GM19043 (cell line): ENCODE results near the gene SLC6A7.

Experiments
- ATAC-seq: cut with Tn5 transposase; IDR thresholded peaks from one replicate; pipeline ENCODE4 v1.9.1; 2021; ENCODE audit warnings: low read depth; ENCODE audit not compliant: unreplicated experiment

SLC6A7 gene

GRCh38 chr5:150172145-150172544, 17.7 kb upstream of the SLC6A7 start:
- no peak for ATAC-seq

GRCh38 chr5:150172556-150172955, 17.3 kb upstream of the SLC6A7 start:
- ATAC-seq, result no peak

- ATAC-seq, result no peak
These were observed 16.7 kb upstream of the SLC6A7 start for GRCh38 chr5:150173161-150173560.

GRCh38 chr5:150174285-150174684, 15.6 kb upstream of the SLC6A7 start:
- no peak for ATAC-seq

GRCh38 chr5:150175076-150175475, 14.8 kb upstream of the SLC6A7 start:
- ATAC-seq, result no peak

GRCh38 chr5:150175536-150175935, 14.3 kb upstream of the SLC6A7 start:
- ATAC-seq, result no peak

- no peak for ATAC-seq
These were observed 13.0 kb upstream of the SLC6A7 start for GRCh38 chr5:150176745-150177477.

- no peak for ATAC-seq
These were observed 12.1 kb upstream of the SLC6A7 start for GRCh38 chr5:150177721-150178120.

- ATAC-seq, result no peak
These were observed 11.6 kb upstream of the SLC6A7 start for GRCh38 chr5:150178262-150178661.

GRCh38 chr5:150179019-150179620, 10.7 kb upstream of the SLC6A7 start:
- ATAC-seq, result no peak

GRCh38 chr5:150180241-150181026, 9.4 kb upstream of the SLC6A7 start:
- ATAC-seq, result no peak

GRCh38 chr5:150181027-150181426, 8.8 kb upstream of the SLC6A7 start:
- ATAC-seq, result no peak

GRCh38 chr5:150181766-150182545, 7.9 kb upstream of the SLC6A7 start:
- ATAC-seq, result no peak

GRCh38 chr5:150182774-150183173, 7.1 kb upstream of the SLC6A7 start:
- no peak for ATAC-seq

- no peak for ATAC-seq
These were observed 6.4 kb upstream of the SLC6A7 start for GRCh38 chr5:150183436-150183835.

GRCh38 chr5:150184006-150184405, 5.9 kb upstream of the SLC6A7 start:
- ATAC-seq, result no peak

- ATAC-seq, result no peak
These were observed 4.6 kb upstream of the SLC6A7 start for GRCh38 chr5:150184990-150185912.

- ATAC-seq, result no peak
These were observed 3.7 kb upstream of the SLC6A7 start for GRCh38 chr5:150186137-150186536.

- no peak for ATAC-seq
These were observed 3.0 kb upstream of the SLC6A7 start for GRCh38 chr5:150186897-150187296.
